Psoas muscle (tissue), 7 donors: ENCODE data around the gene GOLGA6C. TPM values are rescaled to one million over a fixed set of nuclear protein-coding genes. Genes with fewer than 3 reads are reported as not detected.

Source experiments
- polyA plus RNA-seq, 3 donors: library from polyadenylated mRNA; stranded (reverse); fragments of 200-250 nt; gene quantifications; one replicate each; pipeline ENCODE4 v1.2.3, GENCODE V29; 2013
- total RNA-seq, 4 donors: library from RNA; stranded (reverse); fragmentation: NEBNext Ultra II Directional in 2 of 4; extraction: Animal tissue kit (Norgen Biotek cat#: 25700) in 2 of 4; gene quantifications; one replicate each; pipeline versions ENCODE4 v1.2.1 to v1.2.4, GENCODE V29; 2021 to 2023
- donor health status: healthy with polysubstance abuse.
- donor health status: DM: no; HTN: no; CAD: no; lungs with moderate emphysema.
- donor health status: Bipolar disorder and iron deficiency.
- donor health status: healthy.
- donor health status: DM: no; HTN: no; CAD: no.
- donor health status: DM: no; HTN: no; CAD: no.
- donor health status: DM: yes; HTN: yes; CAD: no.

Gene GOLGA6C
- total and polyA plus RNA-seq, 7 donors, result 0.05 TPM; not detected in 6

Other genes starting within 250 kb of the GOLGA6C start
- 10 to 100 TPM in 1 of 4 donors, 1 to 10 TPM in 3; 2.4 to 11.7 (median 4.9) TPM for gene PPCDC, start 234.7 kb upstream of the GOLGA6C start, total RNA-seq
- gene PPCDC, start 234.7 kb upstream of the GOLGA6C start, polyA plus RNA-seq, result 10 to 100 TPM; 13.9 to 26.1 (median 24.3) TPM
- 1 to 10 TPM; 4.0 to 4.6 (median 4.2) TPM for gene C15orf39, start 56.5 kb upstream of the GOLGA6C start, total RNA-seq
- 1 to 10 TPM; 2.5 to 3.4 (median 2.6) TPM for gene C15orf39, start 56.5 kb upstream of the GOLGA6C start, polyA plus RNA-seq
- gene GOLGA6D, start 24.5 kb downstream of the GOLGA6C start, total RNA-seq, result not detected
- under 1 TPM in 2 of 3 donors, not detected in 1; 0.01 to 0.10 TPM for gene GOLGA6D, start 24.5 kb downstream of the GOLGA6C start, polyA plus RNA-seq
- 10 to 100 TPM; 20.1 to 30.4 (median 22.7) TPM for gene COMMD4, start 77.7 kb downstream of the GOLGA6C start, total RNA-seq
- 10 to 100 TPM; 22.7 to 30.6 (median 26.0) TPM for gene COMMD4, start 77.7 kb downstream of the GOLGA6C start, polyA plus RNA-seq
- 10 to 100 TPM in 1 of 4 donors, 1 to 10 TPM in 3; 3.4 to 11.3 (median 6.6) TPM for gene NEIL1, start 88.7 kb downstream of the GOLGA6C start, total RNA-seq
- gene NEIL1, start 88.7 kb downstream of the GOLGA6C start, polyA plus RNA-seq, result 1 to 10 TPM; 3.2 to 7.4 (median 4.2) TPM
- gene MAN2C1, start 110.3 kb downstream of the GOLGA6C start, total RNA-seq, result 100 to 1,000 TPM in 2 of 4 donors, 10 to 100 TPM in 2; 86.5 to 124 (median 106) TPM
- gene MAN2C1, start 110.3 kb downstream of the GOLGA6C start, polyA plus RNA-seq, result 10 to 100 TPM; 54.0 to 70.7 (median 63.8) TPM
- 10 to 100 TPM; 21.7 to 35.5 (median 29.9) TPM for gene SIN3A, start 193.4 kb downstream of the GOLGA6C start, total RNA-seq
- 1 to 10 TPM; 7.2 to 8.9 (median 8.8) TPM for gene SIN3A, start 193.4 kb downstream of the GOLGA6C start, polyA plus RNA-seq